Stomach (tissue), 4 donors: ENCODE data around the gene TGM3.

Source experiments
- EP300 ChIP-seq: sonication (generic); formaldehyde crosslinking; IDR thresholded peaks from one replicate; pipeline ENCODE4 v1.6.1; 2017; ENCODE audit warnings: antibody characterized with exemption
- POLR2AphosphoS5 ChIP-seq, 3 donors: sonication (generic); formaldehyde crosslinking; IDR thresholded peaks; one replicate each; pipeline ENCODE4 v1.6.1; 2016; ENCODE audit warnings: antibody characterized with exemption in 3 of 3
- TF ChIP-seq, protein P1 (sequence below), 7 experiments: fragments of 450-650 bp in 4 of 7; fragments of 200-600 bp in 3 of 7; sonication (generic) in 3 of 7; IDR thresholded peaks; one replicate each; pipeline ENCODE4 v1.5.1; 2016 to 2019; ENCODE audit warnings: antibody characterized with exemption in 7 of 7, control low read depth in 2 of 7, mild to moderate bottlenecking in 1 of 7

- TF ChIP-seq, protein P1, sequence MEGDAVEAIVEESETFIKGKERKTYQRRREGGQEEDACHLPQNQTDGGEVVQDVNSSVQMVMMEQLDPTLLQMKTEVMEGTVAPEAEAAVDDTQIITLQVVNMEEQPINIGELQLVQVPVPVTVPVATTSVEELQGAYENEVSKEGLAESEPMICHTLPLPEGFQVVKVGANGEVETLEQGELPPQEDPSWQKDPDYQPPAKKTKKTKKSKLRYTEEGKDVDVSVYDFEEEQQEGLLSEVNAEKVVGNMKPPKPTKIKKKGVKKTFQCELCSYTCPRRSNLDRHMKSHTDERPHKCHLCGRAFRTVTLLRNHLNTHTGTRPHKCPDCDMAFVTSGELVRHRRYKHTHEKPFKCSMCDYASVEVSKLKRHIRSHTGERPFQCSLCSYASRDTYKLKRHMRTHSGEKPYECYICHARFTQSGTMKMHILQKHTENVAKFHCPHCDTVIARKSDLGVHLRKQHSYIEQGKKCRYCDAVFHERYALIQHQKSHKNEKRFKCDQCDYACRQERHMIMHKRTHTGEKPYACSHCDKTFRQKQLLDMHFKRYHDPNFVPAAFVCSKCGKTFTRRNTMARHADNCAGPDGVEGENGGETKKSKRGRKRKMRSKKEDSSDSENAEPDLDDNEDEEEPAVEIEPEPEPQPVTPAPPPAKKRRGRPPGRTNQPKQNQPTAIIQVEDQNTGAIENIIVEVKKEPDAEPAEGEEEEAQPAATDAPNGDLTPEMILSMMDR (IDR thresholded peaks at IDR 0.05) = no peak
- no peak for TF ChIP-seq POLR2AphosphoS5 (IDR thresholded peaks at IDR 0.05)
- TF ChIP-seq EP300 = no peak
Measured at GRCh38 chr20:2252419-2252997, 43.3 kb upstream of the TGM3 start.
